Measurements from ENCODE around the gene SFN. TPM values are rescaled to one million over a fixed set of nuclear protein-coding genes. Genes with fewer than 3 reads are reported as not detected.

The SFN gene
- total RNA-seq, 1 donor from 2014 or later = 0.36 TPM

DNA sequence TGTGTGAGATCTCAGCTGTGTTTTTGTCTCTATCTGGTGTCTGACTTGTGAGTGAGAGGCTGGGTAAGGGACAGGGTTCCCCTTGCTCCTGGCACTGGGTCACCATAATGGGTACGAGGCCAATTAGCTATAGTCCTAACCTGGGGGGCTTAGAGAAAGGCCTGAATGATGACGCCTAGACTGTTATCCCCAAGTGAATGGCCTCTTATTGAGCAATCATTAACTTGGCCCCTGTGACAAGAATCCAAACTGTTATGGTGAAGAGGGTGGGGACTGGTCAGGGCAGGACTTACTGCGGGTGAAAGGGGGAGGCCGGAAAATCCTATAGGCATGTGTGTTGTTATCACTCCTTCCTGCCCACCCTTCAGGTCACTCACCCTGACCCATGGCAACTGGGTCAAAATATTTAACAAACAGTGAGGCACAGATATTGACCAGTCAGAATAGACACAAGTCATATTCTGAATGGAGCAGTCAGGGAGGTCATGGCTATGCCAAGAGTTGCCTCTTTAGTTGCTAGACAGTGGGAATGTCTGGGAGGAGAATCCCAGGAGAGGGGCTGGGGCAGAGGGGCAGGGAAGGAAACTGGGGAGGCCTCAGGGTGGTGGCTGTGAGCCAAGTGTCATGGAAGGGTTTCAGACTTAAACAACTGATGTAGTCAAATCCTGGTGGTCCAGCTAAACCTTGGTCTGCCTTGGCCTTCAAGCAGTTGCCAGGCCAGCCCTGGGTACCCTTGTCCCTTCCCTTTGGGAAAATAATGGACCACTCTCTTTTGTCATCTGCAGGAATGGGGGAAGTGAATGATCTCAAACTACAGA, 47.6 kb downstream of the SFN start:
- Mint-ChIP-seq H3K27ac (peak overlapping the region; percentile 63), H3K36me3 (ENCODE audit: insufficient read depth) (no peaks in the 10 kb centered on the region), H3K4me3 (ENCODE audit: low read depth) (peak overlapping the region; percentile 53), H3K9me3 (ENCODE audit: low read depth) (no peaks in the 10 kb centered on the region), H3K27me3 (no peaks in the 10 kb centered on the region), H3K4me1 (ENCODE audit: low read depth) (peaks cover 56% of the 10 kb centered on the region)
- DNase-seq (ENCODE audit: low spot score, unreplicated experiment) = no peak
- TF ChIP-seq, protein P1, sequence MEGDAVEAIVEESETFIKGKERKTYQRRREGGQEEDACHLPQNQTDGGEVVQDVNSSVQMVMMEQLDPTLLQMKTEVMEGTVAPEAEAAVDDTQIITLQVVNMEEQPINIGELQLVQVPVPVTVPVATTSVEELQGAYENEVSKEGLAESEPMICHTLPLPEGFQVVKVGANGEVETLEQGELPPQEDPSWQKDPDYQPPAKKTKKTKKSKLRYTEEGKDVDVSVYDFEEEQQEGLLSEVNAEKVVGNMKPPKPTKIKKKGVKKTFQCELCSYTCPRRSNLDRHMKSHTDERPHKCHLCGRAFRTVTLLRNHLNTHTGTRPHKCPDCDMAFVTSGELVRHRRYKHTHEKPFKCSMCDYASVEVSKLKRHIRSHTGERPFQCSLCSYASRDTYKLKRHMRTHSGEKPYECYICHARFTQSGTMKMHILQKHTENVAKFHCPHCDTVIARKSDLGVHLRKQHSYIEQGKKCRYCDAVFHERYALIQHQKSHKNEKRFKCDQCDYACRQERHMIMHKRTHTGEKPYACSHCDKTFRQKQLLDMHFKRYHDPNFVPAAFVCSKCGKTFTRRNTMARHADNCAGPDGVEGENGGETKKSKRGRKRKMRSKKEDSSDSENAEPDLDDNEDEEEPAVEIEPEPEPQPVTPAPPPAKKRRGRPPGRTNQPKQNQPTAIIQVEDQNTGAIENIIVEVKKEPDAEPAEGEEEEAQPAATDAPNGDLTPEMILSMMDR (IDR thresholded peaks at IDR 0.05; ENCODE audit: unreplicated experiment) = no peak

DNA sequence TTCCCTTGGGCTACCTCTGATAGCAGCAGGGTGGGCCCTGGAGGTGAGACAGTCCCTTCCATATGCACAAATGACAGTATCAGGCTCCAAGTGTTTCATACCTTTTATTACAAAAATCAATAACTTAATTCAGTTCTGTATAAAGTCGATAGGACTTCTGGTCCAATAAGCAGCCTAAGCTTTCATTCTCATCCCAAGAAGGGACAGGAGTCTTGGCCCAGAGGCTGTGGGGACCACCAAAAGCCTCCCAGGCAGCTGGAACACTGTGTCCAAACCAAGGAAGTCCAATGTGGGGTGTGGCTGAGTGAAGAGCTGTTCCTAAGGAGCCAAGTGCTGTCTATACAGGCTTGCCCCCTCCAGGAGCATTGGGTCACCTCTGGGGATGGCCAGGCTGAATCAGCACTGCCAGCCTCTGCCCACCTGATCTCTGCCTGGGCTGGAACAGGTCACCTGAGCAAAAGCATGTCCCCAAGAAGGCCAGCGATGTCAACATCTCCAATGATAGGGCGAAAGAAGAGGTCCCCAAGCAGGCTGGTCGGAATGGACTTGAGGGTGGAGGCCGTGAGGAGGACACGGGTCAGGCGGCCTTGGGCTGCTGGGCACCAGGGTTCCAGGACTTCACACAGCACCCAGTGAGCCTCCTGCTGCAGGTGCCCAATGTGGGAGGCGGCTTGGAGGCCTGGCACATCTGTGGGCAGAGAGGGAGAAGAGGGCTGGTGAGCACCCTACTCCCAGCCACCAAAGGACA, 48.6 kb downstream of the SFN start:
- TF ChIP-seq, protein P1 (IDR thresholded peaks at IDR 0.05; ENCODE audit: unreplicated experiment) = no peak
- no peaks in the 10 kb centered on the region for H3K27me3 Mint-ChIP-seq
- peaks cover 59% of the 10 kb centered on the region for H3K4me1 Mint-ChIP-seq (ENCODE audit: low read depth)
- no peaks in the 10 kb centered on the region for H3K9me3 Mint-ChIP-seq (ENCODE audit: low read depth)
- H3K27ac Mint-ChIP-seq = peak overlapping the region; percentile 63
- no peaks in the 10 kb centered on the region for H3K36me3 Mint-ChIP-seq (ENCODE audit: insufficient read depth)
- no peak for DNase-seq (ENCODE audit: low spot score, unreplicated experiment)
- peak overlapping the region; percentile 75 for H3K4me3 Mint-ChIP-seq (ENCODE audit: low read depth)

DNA sequence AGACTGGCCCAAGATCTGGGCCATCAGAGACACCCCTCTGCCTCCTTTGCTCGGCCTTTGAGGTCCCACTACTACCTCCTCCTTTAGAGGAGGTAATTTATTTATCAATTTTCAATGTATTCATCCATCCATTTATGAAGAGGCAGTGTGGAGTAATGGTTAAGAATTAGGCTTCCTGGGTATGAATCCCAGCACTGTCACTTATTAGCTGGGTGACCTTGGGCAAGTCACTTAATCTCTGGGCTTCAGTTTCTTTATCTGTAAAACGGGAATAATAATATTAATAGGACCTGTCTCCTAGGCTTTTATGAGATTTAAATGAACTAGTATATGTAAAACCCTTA, 49.2 kb downstream of the SFN start:
- TF ChIP-seq, protein P1 (IDR thresholded peaks at IDR 0.05; ENCODE audit: unreplicated experiment) = no peak
- DNase-seq (ENCODE audit: low spot score, unreplicated experiment) = no peak
- H3K9me3 Mint-ChIP-seq (ENCODE audit: low read depth) = no peaks in the 10 kb centered on the region
- H3K36me3 Mint-ChIP-seq (ENCODE audit: insufficient read depth) = no peaks in the 10 kb centered on the region
- no peaks in the 10 kb centered on the region for H3K27me3 Mint-ChIP-seq
- peak overlapping the region; percentile 75 for H3K4me3 Mint-ChIP-seq (ENCODE audit: low read depth)
- peak overlapping the region; percentile 88 for H3K27ac Mint-ChIP-seq
- peaks cover 62% of the 10 kb centered on the region for H3K4me1 Mint-ChIP-seq (ENCODE audit: low read depth)

DNA sequence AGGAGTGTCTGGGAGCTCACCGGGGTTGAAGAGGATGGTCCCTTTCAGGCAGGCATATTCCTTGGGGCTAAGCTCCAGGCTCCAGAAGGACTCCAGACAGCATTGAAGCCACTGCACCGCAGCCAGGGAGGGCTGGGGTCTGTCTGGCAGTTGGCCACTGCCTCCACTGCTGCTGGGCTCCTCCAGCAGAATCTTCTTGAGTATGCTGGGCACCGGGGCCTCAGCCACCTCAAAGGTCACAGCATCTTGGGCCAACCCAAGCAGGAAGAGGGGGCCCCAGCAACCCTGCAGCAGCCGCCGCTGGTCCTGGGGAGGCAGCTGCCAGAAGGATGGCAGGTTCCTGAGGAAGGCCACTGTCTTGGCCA, 50.4 kb downstream of the SFN start:
- H3K4me1 Mint-ChIP-seq (ENCODE audit: low read depth) = peaks cover 59% of the 10 kb centered on the region
- DNase-seq (ENCODE audit: low spot score, unreplicated experiment) = no peak
- peak overlapping the region; percentile 98 for H3K27ac Mint-ChIP-seq
- H3K4me3 Mint-ChIP-seq (ENCODE audit: low read depth) = peak overlapping the region; percentile 75
- H3K27me3 Mint-ChIP-seq = no peaks in the 10 kb centered on the region
- no peaks in the 10 kb centered on the region for H3K9me3 Mint-ChIP-seq (ENCODE audit: low read depth)
- no peaks in the 10 kb centered on the region for H3K36me3 Mint-ChIP-seq (ENCODE audit: insufficient read depth)
- TF ChIP-seq, protein P1 (IDR thresholded peaks at IDR 0.05; ENCODE audit: unreplicated experiment) = no peak

Other genes starting within 250 kb of the SFN start
- 174 and 186 TPM in 2 replicates for gene ARID1A, start 167.1 kb upstream of the SFN start, total RNA-seq
- 10.2 and 12.1 TPM in 2 replicates for gene PIGV, start 75.2 kb upstream of the SFN start, total RNA-seq
- gene ZDHHC18, start 36.5 kb upstream of the SFN start, total RNA-seq = 22.9 and 26.1 TPM in 2 replicates
- 36.5 and 37.4 TPM in 2 replicates for gene GPN2, start 27.1 kb downstream of the SFN start, total RNA-seq
- 21.2 and 23.9 TPM in 2 replicates for gene GPATCH3, start 37.3 kb downstream of the SFN start, total RNA-seq
- 10.3 and 11.9 TPM in 2 replicates for gene NR0B2, start 50.8 kb downstream of the SFN start, total RNA-seq
- gene NUDC, start 58.6 kb downstream of the SFN start, total RNA-seq = 93.5 and 101 TPM in 2 replicates
- gene KDF1, start 97.3 kb downstream of the SFN start, total RNA-seq = 22.2 and 26.1 TPM in 2 replicates
- 48.8 and 49.3 TPM in 2 replicates for gene TRNP1, start 130.5 kb downstream of the SFN start, total RNA-seq
- 5.1 and 5.7 TPM in 2 replicates for gene TENT5B, start 149.7 kb downstream of the SFN start, total RNA-seq

Measured in progenitor cell of endocrine pancreas (in vitro differentiated cells).